ENCODE data around the gene RNF227.

The RNF227 gene

GRCh38 chr17:7927596-7927995, 11.5 kb upstream of the RNF227 start:
- Histone ChIP-seq H3K27me3 (ENCODE audit: control insufficient read depth, insufficient read depth, low read length) (no peaks in the 10 kb centered on the region), H3K36me3 (ENCODE audit: insufficient read depth, low read length) (no peaks in the 10 kb centered on the region)

GRCh38 chr17:7922845-7923628, 6.9 kb upstream of the RNF227 start:
- Histone ChIP-seq H3K9me3 (replicated peaks; ENCODE audit: low read length) (no peaks in the 10 kb centered on the region), H3K4me3 (ENCODE audit: low read length) (peak overlapping the region; percentile 60), H3K27me3 (ENCODE audit: control insufficient read depth, insufficient read depth, low read length) (no peaks in the 10 kb centered on the region), H3K4me1 (ENCODE audit: control insufficient read depth, insufficient read depth, low read length) (peaks cover 10% of the 10 kb centered on the region), H3K4me2 (ENCODE audit: low read length) (peak overlapping the region; percentile 76), H3K9ac (ENCODE audit: low read depth, low read length) (peak overlapping the region; percentile 66), H3K36me3 (ENCODE audit: insufficient read depth, low read length) (no peaks in the 10 kb centered on the region)

More at GRCh38 chr17:7927596-7927995, 11.5 kb upstream of the RNF227 start:
- Histone ChIP-seq H3K4me3 (ENCODE audit: low read length) (no peak overlapping the region), H3K9ac (ENCODE audit: low read depth, low read length) (no peak overlapping the region), H3K4me1 (ENCODE audit: control insufficient read depth, insufficient read depth, low read length) (peaks cover 13% of the 10 kb centered on the region), H3K4me2 (ENCODE audit: low read length) (no peak overlapping the region), H3K9me3 (replicated peaks; ENCODE audit: low read length) (no peaks in the 10 kb centered on the region)

- Histone ChIP-seq H3K4me1 (ENCODE audit: control insufficient read depth, insufficient read depth, low read length) (peaks cover 10% of the 10 kb centered on the region), H3K9ac (ENCODE audit: low read depth, low read length) (peak overlapping the region; percentile 66), H3K27me3 (ENCODE audit: control insufficient read depth, insufficient read depth, low read length) (no peaks in the 10 kb centered on the region), H3K4me2 (ENCODE audit: low read length) (peak overlapping the region; percentile 76), H3K4me3 (ENCODE audit: low read length) (peak overlapping the region; percentile 60), H3K36me3 (ENCODE audit: insufficient read depth, low read length) (no peaks in the 10 kb centered on the region), H3K9me3 (replicated peaks; ENCODE audit: low read length) (no peaks in the 10 kb centered on the region)
Measured at GRCh38 chr17:7922269-7922844, 6.3 kb upstream of the RNF227 start.

GRCh38 chr17:7916808-7917207, 719 bp upstream of the RNF227 start:
- Histone ChIP-seq H3K4me1 (ENCODE audit: control insufficient read depth, insufficient read depth, low read length) (peaks cover 25% of the 10 kb centered on the region), H3K4me2 (ENCODE audit: low read length) (peak overlapping the region; percentile 97), H3K9me3 (replicated peaks; ENCODE audit: low read length) (no peaks in the 10 kb centered on the region), H3K36me3 (ENCODE audit: insufficient read depth, low read length) (peaks cover 2% of the 10 kb centered on the region), H3K9ac (ENCODE audit: low read depth, low read length) (peak overlapping the region; percentile 90), H3K27me3 (ENCODE audit: control insufficient read depth, insufficient read depth, low read length) (no peaks in the 10 kb centered on the region), H3K4me3 (ENCODE audit: low read length) (peak overlapping the region; percentile 78)

GRCh38 chr17:7916385-7916682, 245 bp upstream of the RNF227 start:
- Histone ChIP-seq H3K4me1 (ENCODE audit: control insufficient read depth, insufficient read depth, low read length) (peaks cover 25% of the 10 kb centered on the region), H3K27me3 (ENCODE audit: control insufficient read depth, insufficient read depth, low read length) (no peaks in the 10 kb centered on the region), H3K9ac (ENCODE audit: low read depth, low read length) (peak overlapping the region; percentile 90), H3K4me2 (ENCODE audit: low read length) (peak overlapping the region; percentile 97), H3K4me3 (ENCODE audit: low read length) (peak overlapping the region; percentile 78), H3K36me3 (ENCODE audit: insufficient read depth, low read length) (peaks cover 6% of the 10 kb centered on the region), H3K9me3 (replicated peaks; ENCODE audit: low read length) (no peaks in the 10 kb centered on the region)

- H3K4me1 ChIP-seq (ENCODE audit: control insufficient read depth, insufficient read depth, low read length), result peaks cover 25% of the 10 kb centered on the region
- peak overlapping the region; percentile 78 for H3K4me3 ChIP-seq (ENCODE audit: low read length)
- no peaks in the 10 kb centered on the region for H3K9me3 ChIP-seq (replicated peaks; ENCODE audit: low read length)
- H3K36me3 ChIP-seq (ENCODE audit: insufficient read depth, low read length), result peaks cover 16% of the 10 kb centered on the region
- peak overlapping the region; percentile 90 for H3K9ac ChIP-seq (ENCODE audit: low read depth, low read length)
- peak overlapping the region; percentile 97 for H3K4me2 ChIP-seq (ENCODE audit: low read length)
- H3K27me3 ChIP-seq (ENCODE audit: control insufficient read depth, insufficient read depth, low read length), result no peaks in the 10 kb centered on the region
Measured at GRCh38 chr17:7915179-7915610, 894 bp downstream of the RNF227 start.

- H3K27me3 ChIP-seq (ENCODE audit: control insufficient read depth, insufficient read depth, low read length), result no peaks in the 10 kb centered on the region
- no peak overlapping the region for H3K4me2 ChIP-seq (ENCODE audit: low read length)
- no peaks in the 10 kb centered on the region for H3K9me3 ChIP-seq (replicated peaks; ENCODE audit: low read length)
- no peak overlapping the region for H3K4me3 ChIP-seq (ENCODE audit: low read length)
- H3K36me3 ChIP-seq (ENCODE audit: insufficient read depth, low read length), result peaks cover 36% of the 10 kb centered on the region
- peaks cover 25% of the 10 kb centered on the region for H3K4me1 ChIP-seq (ENCODE audit: control insufficient read depth, insufficient read depth, low read length)
- no peak overlapping the region for H3K9ac ChIP-seq (ENCODE audit: low read depth, low read length)
Measured at GRCh38 chr17:7912927-7913524, 3.1 kb downstream of the RNF227 start.

GRCh38 chr17:7911116-7911515, 5.0 kb downstream of the RNF227 start:
- peaks cover 55% of the 10 kb centered on the region for H3K36me3 ChIP-seq (ENCODE audit: insufficient read depth, low read length)
- H3K4me3 ChIP-seq (ENCODE audit: low read length), result no peak overlapping the region
- H3K4me2 ChIP-seq (ENCODE audit: low read length), result no peak overlapping the region
- H3K9me3 ChIP-seq (replicated peaks; ENCODE audit: low read length), result no peaks in the 10 kb centered on the region
- no peaks in the 10 kb centered on the region for H3K27me3 ChIP-seq (ENCODE audit: control insufficient read depth, insufficient read depth, low read length)
- H3K4me1 ChIP-seq (ENCODE audit: control insufficient read depth, insufficient read depth, low read length), result peaks cover 15% of the 10 kb centered on the region
- no peak overlapping the region for H3K9ac ChIP-seq (ENCODE audit: low read depth, low read length)

GRCh38 chr17:7910711-7911110, 5.4 kb downstream of the RNF227 start:
- peaks cover 12% of the 10 kb centered on the region for H3K4me1 ChIP-seq (ENCODE audit: control insufficient read depth, insufficient read depth, low read length)
- H3K36me3 ChIP-seq (ENCODE audit: insufficient read depth, low read length), result peaks cover 59% of the 10 kb centered on the region
- H3K4me3 ChIP-seq (ENCODE audit: low read length), result no peak overlapping the region
- H3K9me3 ChIP-seq (replicated peaks; ENCODE audit: low read length), result no peaks in the 10 kb centered on the region
- H3K27me3 ChIP-seq (ENCODE audit: control insufficient read depth, insufficient read depth, low read length), result no peaks in the 10 kb centered on the region
- no peak overlapping the region for H3K4me2 ChIP-seq (ENCODE audit: low read length)
- no peak overlapping the region for H3K9ac ChIP-seq (ENCODE audit: low read depth, low read length)

GRCh38 chr17:7910281-7910680, 5.8 kb downstream of the RNF227 start:
- H3K9me3 ChIP-seq (replicated peaks; ENCODE audit: low read length), result no peaks in the 10 kb centered on the region
- H3K4me2 ChIP-seq (ENCODE audit: low read length), result no peak overlapping the region
- no peaks in the 10 kb centered on the region for H3K27me3 ChIP-seq (ENCODE audit: control insufficient read depth, insufficient read depth, low read length)
- H3K4me1 ChIP-seq (ENCODE audit: control insufficient read depth, insufficient read depth, low read length), result peaks cover 8% of the 10 kb centered on the region
- no peak overlapping the region for H3K4me3 ChIP-seq (ENCODE audit: low read length)
- H3K36me3 ChIP-seq (ENCODE audit: insufficient read depth, low read length), result peaks cover 63% of the 10 kb centered on the region
- no peak overlapping the region for H3K9ac ChIP-seq (ENCODE audit: low read depth, low read length)

GRCh38 chr17:7909089-7909488, 7.0 kb downstream of the RNF227 start:
- H3K27me3 ChIP-seq (ENCODE audit: control insufficient read depth, insufficient read depth, low read length), result no peaks in the 10 kb centered on the region
- H3K9ac ChIP-seq (ENCODE audit: low read depth, low read length), result no peak overlapping the region
- H3K4me1 ChIP-seq (ENCODE audit: control insufficient read depth, insufficient read depth, low read length), result no peaks in the 10 kb centered on the region
- no peak overlapping the region for H3K4me3 ChIP-seq (ENCODE audit: low read length)
- peaks cover 75% of the 10 kb centered on the region for H3K36me3 ChIP-seq (ENCODE audit: insufficient read depth, low read length)
- no peaks in the 10 kb centered on the region for H3K9me3 ChIP-seq (replicated peaks; ENCODE audit: low read length)
- no peak overlapping the region for H3K4me2 ChIP-seq (ENCODE audit: low read length)

Data from skeletal muscle satellite cell (primary cell).